ENCODE data around the gene DOCK11.
A peak's percentile ranks its signal among the peaks of the same experiment; 100 is the strongest.

DOCK11 gene

GRCh38 chrX:118720058-118720707 lies 224.6 kb downstream of the DOCK11 start:
- no peak for DNase-seq (ENCODE audit: low read depth)
- no peak for TF ChIP-seq CTCF (IDR thresholded peaks at IDR 0.05; ENCODE audit: insufficient read depth, low read depth, low read length, missing control alignments)
- no peak overlapping the region for H3K4me3 ChIP-seq (ENCODE audit: low read depth, low read length)

- DNase-seq (ENCODE audit: low read depth): no peak
- H3K4me3 ChIP-seq (ENCODE audit: low read depth, low read length): no peak overlapping the region
- TF ChIP-seq CTCF (IDR thresholded peaks at IDR 0.05; ENCODE audit: insufficient read depth, low read depth, low read length, missing control alignments): no peak
Observed at GRCh38 chrX:118723376-118723775, 227.8 kb downstream of the DOCK11 start.

- no peak overlapping the region for H3K4me3 ChIP-seq (ENCODE audit: low read depth, low read length)
- DNase-seq (ENCODE audit: low read depth): no peak
- no peak for TF ChIP-seq CTCF (IDR thresholded peaks at IDR 0.05; ENCODE audit: insufficient read depth, low read depth, low read length, missing control alignments)
Observed at GRCh38 chrX:118724365-118724764, 228.8 kb downstream of the DOCK11 start.

- no peak for DNase-seq (ENCODE audit: low read depth)
- no peak for TF ChIP-seq CTCF (IDR thresholded peaks at IDR 0.05; ENCODE audit: insufficient read depth, low read depth, low read length, missing control alignments)
- no peak overlapping the region for H3K4me3 ChIP-seq (ENCODE audit: low read depth, low read length)
Observed at GRCh38 chrX:118724775-118725174, 229.2 kb downstream of the DOCK11 start.

- TF ChIP-seq CTCF (IDR thresholded peaks at IDR 0.05; ENCODE audit: insufficient read depth, low read depth, low read length, missing control alignments): no peak
- H3K4me3 ChIP-seq (ENCODE audit: low read depth, low read length): no peak overlapping the region
- DNase-seq (ENCODE audit: low read depth): no peak
Observed at GRCh38 chrX:118726396-118726795, 230.8 kb downstream of the DOCK11 start.

- TF ChIP-seq CTCF (IDR thresholded peaks at IDR 0.05; ENCODE audit: insufficient read depth, low read depth, low read length, missing control alignments): no peak
- H3K4me3 ChIP-seq (ENCODE audit: low read depth, low read length): peak within 1 kb of the TSS; percentile 47
- DNase-seq (ENCODE audit: low read depth): peak; percentile 48
Observed at GRCh38 chrX:118726887-118727685, 231.5 kb downstream of the DOCK11 start, which contains the start of gene IL13RA1. Gene IL13RA1 (plus strand): TSS chrX:118727606. CDS start chrX:118727639, 33 bp downstream.

Measured in GM12865 (cell line).